T follicular helper cell (primary cell): Measurements from ENCODE around the gene PLIN1.

Source experiments
- DNase-seq: peaks from one replicate; pipeline ENCODE4 v3.0.0-alpha.2; 2020; ENCODE audit warnings: low read depth

PLIN1 gene

GRCh38 chr15:89627256-89627970, 51.8 kb downstream of the PLIN1 start:
- DNase-seq = no peak

GRCh38 chr15:89625716-89626115, 53.5 kb downstream of the PLIN1 start:
- DNase-seq = no peak

GRCh38 chr15:89623165-89623564, 56.0 kb downstream of the PLIN1 start:
- DNase-seq = no peak

- no peak for DNase-seq
Observed at GRCh38 chr15:89621547-89621946, 57.6 kb downstream of the PLIN1 start.

- DNase-seq = no peak
Observed at GRCh38 chr15:89616228-89616627, 62.9 kb downstream of the PLIN1 start.

- DNase-seq = no peak
Observed at GRCh38 chr15:89615135-89615534, 64.0 kb downstream of the PLIN1 start.
